DND-41 (cell line): ENCODE measurements around the gene MICAL1.
A peak's percentile ranks its signal among the peaks of the same experiment; 100 is the strongest.

Source experiments
- ATAC-seq: fragments of 200-7000 bp; cut with Tn5 transposase; 3 replicates; pipeline ENCODE4 v1.9.1; 2021; ENCODE audit warnings: low read depth; ENCODE audit not compliant: insufficient read depth
- DNase-seq: peaks from one replicate; pipeline ENCODE4 v3.0.0-alpha.2; 2020
- H2AFZ ChIP-seq: 2 replicates; pipeline ENCODE4 v1.6.0; 2012; ENCODE audit warnings: low read depth, low read length
- H3K27ac ChIP-seq: 2 replicates; pipeline ENCODE4 v1.5.1; 2012; ENCODE audit warnings: low read length, inconsistent platforms
- H3K27me3 ChIP-seq: fragments of 200-600 bp; sonication (generic); 2 replicates; pipeline ENCODE4 v1.6.0; 2012; ENCODE audit warnings: low read length, mild to moderate bottlenecking, inconsistent platforms; ENCODE audit not compliant: insufficient read depth, poor library complexity
- H3K36me3 ChIP-seq: 2 replicates; pipeline ENCODE4 v1.5.1; 2012; ENCODE audit warnings: low read length, inconsistent platforms; ENCODE audit not compliant: insufficient read depth
- H3K4me1 ChIP-seq: 2 replicates; pipeline ENCODE4 v1.5.1; 2012; ENCODE audit warnings: mild to moderate bottlenecking, low read length; ENCODE audit not compliant: insufficient read depth
- H3K4me2 ChIP-seq: 2 replicates; pipeline ENCODE4 v1.6.0; 2012; ENCODE audit warnings: mild to moderate bottlenecking, moderate library complexity, low read length, inconsistent platforms; ENCODE audit not compliant: insufficient read depth
- H3K4me3 ChIP-seq, 2 experiments: fragments of 200-600 bp in 1 of 2; shearing (Covaris generic) in 1 of 2; 2 replicates each; pipeline ENCODE4 v1.5.1; 2012 to 2016; ENCODE audit warnings: inconsistent platforms in 2 of 2, low read length in 2 of 2, mild to moderate bottlenecking in 2 of 2, low read depth in 1 of 2, moderate library complexity in 1 of 2
- H3K79me2 ChIP-seq: 2 replicates; pipeline ENCODE4 v1.6.0; 2012; ENCODE audit warnings: low read length, inconsistent platforms; ENCODE audit not compliant: insufficient read depth
- H3K9ac ChIP-seq: 2 replicates; pipeline ENCODE4 v1.6.0; 2012; ENCODE audit warnings: low read depth, mild to moderate bottlenecking, inconsistent platforms, low read length, moderate library complexity
- H3K9me3 ChIP-seq: 2 replicates; pipeline ENCODE4 v1.5.1; 2012; ENCODE audit warnings: low read length, moderate library complexity, mild to moderate bottlenecking, inconsistent platforms; ENCODE audit not compliant: insufficient read depth, severe bottlenecking
- H4K20me1 ChIP-seq: 2 replicates; pipeline ENCODE4 v1.6.0; 2012; ENCODE audit warnings: low read length; ENCODE audit not compliant: insufficient read depth
- EZH2 ChIP-seq: IDR thresholded peaks from 3 replicates; pipeline ENCODE4 v1.6.1; 2012; ENCODE audit warnings: borderline replicate concordance, low read depth, mild to moderate bottlenecking, moderate library complexity, low read length, inconsistent platforms; ENCODE audit not compliant: severe bottlenecking
- TF ChIP-seq, protein P1 (sequence below): IDR thresholded peaks from 2 replicates; pipeline ENCODE4 v1.5.1; 2012; ENCODE audit warnings: borderline replicate concordance, low read length, moderate library complexity, mild to moderate bottlenecking; ENCODE audit not compliant: poor library complexity, severe bottlenecking; ENCODE audit errors: extremely low read depth

MICAL1 gene

DNA sequence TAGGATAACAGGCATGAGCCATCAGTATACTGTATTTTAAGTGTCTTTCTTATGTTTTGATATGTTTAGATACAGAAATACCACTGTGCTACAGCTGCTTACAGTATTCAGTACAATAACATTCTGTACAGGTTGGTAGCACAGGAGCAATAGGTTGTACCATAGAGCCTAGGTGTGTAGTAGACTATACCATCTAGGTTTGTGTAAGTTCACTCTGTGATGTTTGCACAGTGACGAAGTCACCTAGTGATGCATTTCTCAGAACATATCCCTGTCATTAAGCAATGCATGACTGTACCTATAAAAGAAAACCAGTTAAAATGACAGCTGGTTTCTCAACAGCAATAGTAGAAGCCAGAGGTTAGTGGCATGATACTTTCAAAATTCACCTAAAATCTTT lies 30.5 kb upstream of the MICAL1 start:
- Histone ChIP-seq H3K4me3 (no peak overlapping the region), H3K27me3 (no peaks in the 10 kb centered on the region), H3K4me2 (no peak overlapping the region), H4K20me1 (peaks cover 5% of the 10 kb centered on the region; the same call in 1 of the 2 replicates), H3K36me3 (peaks cover 9% of the 10 kb centered on the region), H3K9me3 (no peaks in the 10 kb centered on the region), H3K79me2 (peaks cover 19% of the 10 kb centered on the region), H2AFZ (no peak overlapping the region), H3K9ac (no peak overlapping the region), H3K27ac (no peak overlapping the region), H3K4me1 (peaks cover 35% of the 10 kb centered on the region)
- no peak for DNase-seq
- no peak for TF ChIP-seq EZH2
- TF ChIP-seq, protein P1, sequence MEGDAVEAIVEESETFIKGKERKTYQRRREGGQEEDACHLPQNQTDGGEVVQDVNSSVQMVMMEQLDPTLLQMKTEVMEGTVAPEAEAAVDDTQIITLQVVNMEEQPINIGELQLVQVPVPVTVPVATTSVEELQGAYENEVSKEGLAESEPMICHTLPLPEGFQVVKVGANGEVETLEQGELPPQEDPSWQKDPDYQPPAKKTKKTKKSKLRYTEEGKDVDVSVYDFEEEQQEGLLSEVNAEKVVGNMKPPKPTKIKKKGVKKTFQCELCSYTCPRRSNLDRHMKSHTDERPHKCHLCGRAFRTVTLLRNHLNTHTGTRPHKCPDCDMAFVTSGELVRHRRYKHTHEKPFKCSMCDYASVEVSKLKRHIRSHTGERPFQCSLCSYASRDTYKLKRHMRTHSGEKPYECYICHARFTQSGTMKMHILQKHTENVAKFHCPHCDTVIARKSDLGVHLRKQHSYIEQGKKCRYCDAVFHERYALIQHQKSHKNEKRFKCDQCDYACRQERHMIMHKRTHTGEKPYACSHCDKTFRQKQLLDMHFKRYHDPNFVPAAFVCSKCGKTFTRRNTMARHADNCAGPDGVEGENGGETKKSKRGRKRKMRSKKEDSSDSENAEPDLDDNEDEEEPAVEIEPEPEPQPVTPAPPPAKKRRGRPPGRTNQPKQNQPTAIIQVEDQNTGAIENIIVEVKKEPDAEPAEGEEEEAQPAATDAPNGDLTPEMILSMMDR = no peak
- no peak for ATAC-seq

GRCh38 chr6:109485266-109485935 lies 29.8 kb upstream of the MICAL1 start:
- DNase-seq (no peak), ATAC-seq (no peak)
- H3K27me3 ChIP-seq = no peaks in the 10 kb centered on the region
- H3K9ac ChIP-seq = no peak overlapping the region
- H3K9me3 ChIP-seq = no peaks in the 10 kb centered on the region
- TF ChIP-seq, protein P1 = no peak
- TF ChIP-seq EZH2 = no peak
- no peak overlapping the region for H3K4me2 ChIP-seq
- peaks cover 26% of the 10 kb centered on the region for H3K79me2 ChIP-seq
- no peak overlapping the region for H3K4me3 ChIP-seq
- H4K20me1 ChIP-seq = peaks cover 8% of the 10 kb centered on the region; the same call in 1 of the 2 replicates
- no peak overlapping the region for H2AFZ ChIP-seq
- peaks cover 35% of the 10 kb centered on the region for H3K4me1 ChIP-seq
- H3K36me3 ChIP-seq = peaks cover 16% of the 10 kb centered on the region
- no peak overlapping the region for H3K27ac ChIP-seq

GRCh38 chr6:109484122-109484521 lies 28.6 kb upstream of the MICAL1 start:
- Histone ChIP-seq H3K27ac (no peak overlapping the region), H3K27me3 (no peaks in the 10 kb centered on the region), H3K4me2 (peak overlapping the region; percentile 79), H3K9ac (no peak overlapping the region), H3K9me3 (no peaks in the 10 kb centered on the region), H2AFZ (peak overlapping the region; percentile 66; the same call in 1 of the 2 replicates), H3K4me3 (peak overlapping the region in 1 of 2 experiments; percentile 62; a peak in 2 of 4 replicates), H3K79me2 (peaks cover 36% of the 10 kb centered on the region), H3K4me1 (peaks cover 43% of the 10 kb centered on the region), H3K36me3 (peaks cover 26% of the 10 kb centered on the region), H4K20me1 (peaks cover 15% of the 10 kb centered on the region; the same call in 1 of the 2 replicates)
- TF ChIP-seq, protein P1 = no peak
- no peak for TF ChIP-seq EZH2
- DNase-seq (no peak), ATAC-seq (no peak)
